ENCODE results near the gene ENOPH1. TPM values are rescaled to one million over a fixed set of nuclear protein-coding genes. Genes with fewer than 3 reads are reported as not detected.

Gene ENOPH1
- total and polyA plus RNA-seq, 9 of the 15 experiments (the other 6 are each of a cell fraction or from before 2014, with no cell fraction given), result 29.8 to 71.4 (median 48.9) TPM

GRCh38 chr4:82429728-82430192 lies 630 bp upstream of the ENOPH1 start (continued):
- TF ChIP-seq RFX1 (IDR thresholded peaks at IDR 0.05) (no peak), HDAC1 (IDR thresholded peaks at IDR 0.05) (no peak; a peak in 1 of 4 replicates), TARDBP (IDR thresholded peaks at IDR 0.05) (no peak), SP1 (CRISPR knock-in tag; IDR thresholded peaks at IDR 0.05) (no peak), ZNF395 (CRISPR knock-in tag; IDR thresholded peaks at IDR 0.05) (0 out of 2 replicates have a peak, but pooled peaks have one; percentile 73), MEF2D (tag; conservative IDR thresholded peaks at IDR 0.05; ENCODE audit: low read depth) (no peak), ZNF140 (CRISPR knock-in tag; IDR thresholded peaks at IDR 0.05) (no peak), ZNF518B (CRISPR knock-in tag; IDR thresholded peaks at IDR 0.05) (no peak), STAT5A (IDR thresholded peaks at IDR 0.05; ENCODE audit: borderline replicate concordance, low read length) (no peak), YY1 (IDR thresholded peaks at IDR 0.05; ENCODE audit: borderline replicate concordance in 1 of 3, control insufficient read depth in 1 of 3, extremely low read depth in 1 of 3, insufficient read depth in 3 of 3, insufficient read length in 1 of 3, insufficient replicate concordance in 2 of 3, low read depth in 1 of 3, low read length in 2 of 3) (no peak), HINFP (tag; conservative IDR thresholded peaks at IDR 0.05; ENCODE audit: low read depth) (no peak), CREM (IDR thresholded peaks at IDR 0.05; ENCODE audit: low read depth) (no peak), KLF10 (CRISPR knock-in tag; IDR thresholded peaks at IDR 0.05) (no peak), RBM22 (IDR thresholded peaks at IDR 0.05; ENCODE audit: low read depth, low read length, poor library complexity, severe bottlenecking) (no peak), BMI1 (IDR thresholded peaks at IDR 0.05; ENCODE audit: low read length) (no peak), FOXO4 (CRISPR knock-in tag; IDR thresholded peaks at IDR 0.05) (no peak), ZNF347 (CRISPR knock-in tag; IDR thresholded peaks at IDR 0.05; ENCODE audit: low read depth) (no peak), MAX (CRISPR knock-in tag; IDR thresholded peaks at IDR 0.05) (no peak), ZNF124 (CRISPR knock-in tag; IDR thresholded peaks at IDR 0.05) (no peak), EP300 (IDR thresholded peaks at IDR 0.05; ENCODE audit: low read length) (no peak), CHD4 (IDR thresholded peaks at IDR 0.05; ENCODE audit: insufficient read depth, insufficient replicate concordance, low read depth, low read length, poor library complexity, severe bottlenecking) (no peak)
